ENCODE measurements around the gene KLHDC8A.
A peak's percentile ranks its signal among the peaks of the same experiment; 100 is the strongest.
"Not testable (repeated sequence)": the region's sequence is repeated elsewhere in the genome, so short reads cannot be mapped to it uniquely, and the experiment has no call there.

KLHDC8A gene, protein sequence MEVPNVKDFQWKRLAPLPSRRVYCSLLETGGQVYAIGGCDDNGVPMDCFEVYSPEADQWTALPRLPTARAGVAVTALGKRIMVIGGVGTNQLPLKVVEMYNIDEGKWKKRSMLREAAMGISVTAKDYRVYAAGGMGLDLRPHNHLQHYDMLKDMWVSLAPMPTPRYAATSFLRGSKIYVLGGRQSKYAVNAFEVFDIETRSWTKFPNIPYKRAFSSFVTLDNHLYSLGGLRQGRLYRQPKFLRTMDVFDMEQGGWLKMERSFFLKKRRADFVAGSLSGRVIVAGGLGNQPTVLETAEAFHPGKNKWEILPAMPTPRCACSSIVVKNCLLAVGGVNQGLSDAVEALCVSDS

DNA sequence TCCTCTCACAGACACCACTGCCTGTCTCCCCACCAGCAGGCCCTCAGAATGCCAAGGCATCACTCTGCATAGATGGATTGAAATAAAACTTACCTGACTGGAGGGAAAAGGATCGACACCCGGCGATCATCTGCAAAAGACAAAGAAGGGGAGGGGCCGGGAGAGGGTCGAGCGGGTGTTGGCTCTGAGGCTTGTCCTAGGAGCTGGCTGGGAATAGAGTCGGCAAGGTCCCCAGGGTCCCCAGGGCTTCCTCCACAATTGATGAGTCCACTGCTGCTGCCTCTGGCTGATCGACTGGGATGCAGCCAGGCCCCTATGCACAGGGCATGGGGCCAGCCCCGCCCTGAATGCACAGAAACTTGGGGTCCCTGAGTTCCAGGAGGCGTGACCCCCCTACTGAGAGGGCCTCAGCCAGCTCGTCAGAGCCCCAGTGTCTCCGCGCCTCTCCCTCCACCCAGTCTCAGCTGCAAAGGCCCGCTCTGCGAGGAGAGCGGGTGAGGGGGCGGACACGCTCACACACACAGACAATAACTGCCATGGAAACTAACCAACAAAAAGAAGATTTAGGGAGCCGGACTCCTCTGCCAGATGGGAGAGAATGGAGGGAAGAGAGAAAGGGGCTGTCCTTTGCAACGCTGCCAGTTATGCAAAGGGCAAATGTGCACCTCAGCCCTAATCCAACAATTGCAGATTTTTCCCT, at the start of gene KLHDC8A:
Gene KLHDC8A (minus strand): TSS at position 483 of the 700 bp plus-strand sequence. CDS start 13,318 bp downstream, outside the sequence.
- no peak for DNase-seq (ENCODE audit: low read depth)

DNA sequence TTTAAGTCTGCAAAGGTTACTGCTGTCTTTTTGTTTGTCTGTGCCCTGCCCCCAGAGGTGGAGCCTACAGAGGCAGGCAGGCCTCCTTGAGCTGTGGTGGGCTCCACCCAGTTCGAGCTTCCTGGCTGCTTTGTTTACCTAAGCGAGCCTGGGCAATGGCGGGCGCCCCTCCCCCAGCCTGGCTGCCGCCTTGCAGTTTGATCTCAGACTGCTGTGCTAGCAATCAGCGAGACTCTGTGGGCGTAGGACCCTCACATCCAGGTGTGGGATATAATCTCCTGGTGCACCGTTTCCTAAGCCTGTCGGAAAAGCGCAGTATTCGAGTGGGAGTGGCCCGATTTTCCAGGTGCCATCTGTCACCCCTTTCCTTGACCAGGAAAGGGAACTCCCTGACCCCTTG, 49.5 kb upstream of the KLHDC8A start:
- not testable (repeated sequence) for DNase-seq (ENCODE audit: low read depth)

DNA sequence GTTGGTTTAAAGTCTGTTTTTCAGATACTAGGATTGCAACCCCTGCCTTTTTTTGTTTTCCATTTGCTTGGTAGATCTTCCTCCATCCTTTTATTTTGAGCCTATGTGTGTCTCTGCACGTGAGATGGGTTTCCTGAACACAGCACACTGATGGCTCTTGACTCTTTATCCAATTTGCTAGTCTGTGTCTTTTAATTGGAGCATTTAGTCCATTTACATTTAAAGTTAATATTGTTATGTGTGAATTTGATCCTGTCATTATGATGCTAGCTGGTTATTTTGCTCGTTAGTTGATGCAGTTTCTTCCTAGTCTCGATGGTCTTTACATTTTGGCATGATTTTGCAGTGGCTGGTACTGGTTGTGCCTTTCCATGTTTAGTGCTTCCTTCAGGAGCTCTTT, 47.8 kb upstream of the KLHDC8A start:
- DNase-seq (ENCODE audit: low read depth) = not testable (repeated sequence)

DNA sequence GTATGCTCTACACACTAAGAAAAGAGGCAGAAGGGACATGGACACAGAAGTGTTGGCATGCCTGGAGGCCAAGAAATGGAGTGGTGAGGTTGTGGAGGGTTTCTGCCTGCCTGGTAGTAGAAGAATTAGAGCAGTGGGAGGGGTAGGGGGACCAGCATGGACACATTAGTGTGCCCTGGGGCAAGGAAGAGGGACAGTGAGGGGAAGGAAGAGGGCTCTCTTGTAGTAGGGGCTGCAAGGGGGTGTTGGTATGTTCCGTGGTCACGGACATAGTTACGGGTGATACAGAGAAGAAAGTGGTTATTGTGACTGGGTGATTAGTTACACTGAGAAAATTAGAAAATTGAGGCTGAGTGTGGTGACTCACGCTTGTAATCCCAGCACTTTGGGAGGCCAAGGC, 41.9 kb upstream of the KLHDC8A start:
- no peak for DNase-seq (ENCODE audit: low read depth)

DNA sequence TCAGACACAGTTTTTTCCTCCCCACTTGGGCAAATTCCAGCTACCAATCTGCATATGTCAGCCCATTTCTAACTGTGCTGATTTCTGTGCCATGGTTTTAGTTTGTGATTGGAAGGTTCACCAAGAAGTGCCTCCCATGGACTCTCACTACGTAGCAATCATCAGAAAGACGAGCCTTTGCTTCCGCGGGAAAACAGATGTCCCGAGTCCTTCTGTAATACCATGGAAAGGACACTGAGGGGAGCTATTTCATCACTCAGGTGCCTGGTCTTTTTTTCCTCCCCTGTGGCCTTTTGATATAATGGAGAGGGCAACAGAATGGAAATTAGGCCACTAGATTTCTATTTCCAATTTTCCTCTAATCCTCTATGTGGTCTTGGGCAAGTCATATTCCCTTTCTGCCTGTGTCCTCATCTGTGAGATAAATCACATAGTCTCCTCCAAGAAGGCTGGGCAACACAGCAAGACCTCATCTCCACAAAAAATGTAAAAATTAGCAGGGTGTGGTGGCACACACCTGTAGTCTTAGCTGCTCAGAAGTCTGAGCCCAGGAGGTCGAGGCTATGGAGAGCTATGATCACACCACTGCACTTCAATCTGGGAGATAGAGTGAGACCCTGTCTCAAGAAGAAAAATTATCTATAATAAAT, 40.4 kb upstream of the KLHDC8A start:
- DNase-seq (ENCODE audit: low read depth) = peak; percentile 9

DNA sequence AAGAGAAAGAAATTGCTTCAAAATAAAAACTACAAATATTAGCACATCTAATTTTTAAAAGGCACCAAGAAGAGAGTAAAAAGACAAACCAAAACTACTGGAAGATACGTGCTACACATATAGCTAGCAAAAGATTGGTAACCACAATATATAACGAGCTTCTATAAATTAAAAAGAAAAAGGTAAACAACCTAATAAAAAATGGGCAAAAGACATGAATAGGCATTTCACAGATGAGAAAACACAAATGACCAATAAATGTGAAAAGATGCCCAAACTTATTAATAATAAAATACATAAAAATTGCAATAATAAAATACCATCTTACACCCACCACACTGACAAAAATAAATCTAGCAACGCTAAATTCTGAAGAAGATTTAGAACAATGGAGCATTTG, 38.9 kb upstream of the KLHDC8A start:
- DNase-seq (ENCODE audit: low read depth) = no peak

DNA sequence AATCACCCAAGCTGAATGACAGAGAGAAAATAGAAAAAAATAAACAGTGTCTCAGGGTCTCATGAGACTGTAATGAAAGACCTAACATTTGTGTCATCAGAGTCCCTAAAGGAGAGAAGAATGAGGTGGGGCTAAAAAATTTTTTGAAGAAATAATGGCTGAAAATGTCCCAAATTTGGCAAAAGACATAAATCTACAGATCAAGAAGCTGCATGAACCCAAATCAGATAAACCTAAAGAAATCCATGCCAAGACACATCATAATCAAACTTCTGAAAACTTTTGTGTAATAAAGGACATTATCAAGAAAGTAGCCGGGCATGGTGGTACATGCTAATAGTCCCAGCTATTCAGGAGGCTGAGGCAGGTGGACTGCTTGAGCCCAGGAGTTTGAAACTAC, 35.9 kb upstream of the KLHDC8A start:
- DNase-seq (ENCODE audit: low read depth) = no peak

DNA sequence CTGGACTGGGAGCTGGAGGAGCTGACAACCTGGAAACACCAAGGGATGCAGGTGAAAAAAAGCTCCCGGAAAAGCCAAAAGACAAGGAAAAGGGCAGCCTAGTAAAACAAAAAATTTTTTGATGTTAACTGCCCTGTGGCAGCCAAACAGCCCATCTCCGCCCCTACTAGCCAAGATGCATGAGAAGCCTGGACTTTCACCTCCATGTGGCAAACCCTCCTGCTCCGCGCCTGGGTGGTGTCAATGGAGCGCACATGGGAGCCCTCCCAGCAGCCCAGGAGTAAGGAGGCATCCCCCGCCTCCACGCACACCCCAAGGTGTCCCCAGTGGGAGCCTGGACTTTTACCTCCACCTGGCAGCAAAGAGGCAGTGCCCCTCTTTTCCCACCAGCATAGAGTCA, 34.7 kb upstream of the KLHDC8A start:
- no peak for DNase-seq (ENCODE audit: low read depth)

DNA sequence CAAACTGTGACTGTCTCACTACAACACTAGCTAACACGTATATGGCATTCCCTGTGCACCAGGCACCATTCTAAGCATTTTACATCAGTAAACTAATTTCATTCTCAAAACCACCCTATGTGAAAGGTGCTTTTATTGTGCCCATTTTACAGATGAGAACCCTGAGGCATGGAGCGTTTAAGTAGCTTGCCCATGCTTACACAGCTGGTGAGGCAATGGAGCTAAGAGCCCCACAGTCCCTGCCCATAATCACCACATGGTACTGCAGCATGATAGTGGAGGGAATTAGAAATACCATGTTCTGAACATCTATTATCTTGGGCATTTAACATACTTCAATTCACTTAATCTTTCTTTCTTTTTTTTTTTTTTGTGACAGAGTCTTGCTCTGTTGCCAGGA, 31.1 kb upstream of the KLHDC8A start:
- DNase-seq (ENCODE audit: low read depth) = no peak

DNA sequence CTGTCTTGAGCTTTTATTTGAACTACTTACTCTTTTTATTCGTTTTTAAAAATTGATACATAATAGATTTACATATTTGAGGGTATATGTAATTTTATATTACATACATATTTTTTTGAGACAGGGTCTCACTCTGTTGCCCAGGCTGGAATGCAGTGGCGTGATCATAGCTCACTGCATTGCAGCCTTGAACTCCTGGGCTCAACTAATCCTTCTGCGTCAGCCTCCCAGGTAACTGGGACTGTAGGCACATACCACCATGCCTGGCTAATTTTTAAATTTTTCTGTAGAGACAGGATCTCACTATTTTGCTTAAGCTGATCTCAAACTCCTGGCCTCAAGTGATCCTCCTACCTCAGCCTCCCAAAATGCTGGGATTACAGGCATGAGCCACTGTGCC, 26.3 kb upstream of the KLHDC8A start:
- DNase-seq (ENCODE audit: low read depth) = not testable (repeated sequence)

DNA sequence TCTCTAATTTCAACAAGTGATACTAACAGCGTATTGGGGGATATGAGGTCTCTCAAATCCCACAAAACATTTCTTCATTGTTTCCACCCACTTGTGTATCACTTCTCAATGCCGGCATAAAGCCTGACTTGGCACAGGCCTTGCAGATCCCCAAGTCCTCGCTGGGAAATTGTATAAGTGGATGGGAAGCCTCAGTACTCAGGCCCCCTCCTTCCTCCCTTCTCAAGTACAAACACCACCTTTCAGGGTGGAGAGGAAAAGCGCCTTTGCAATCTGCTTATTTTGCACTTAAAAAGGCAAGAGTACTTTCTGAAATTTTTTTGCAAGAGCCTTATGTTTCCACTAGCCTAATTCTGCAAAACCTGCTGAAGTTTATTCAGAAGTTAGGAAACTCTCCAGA, 25.8 kb upstream of the KLHDC8A start:
- DNase-seq (ENCODE audit: low read depth) = no peak

DNA sequence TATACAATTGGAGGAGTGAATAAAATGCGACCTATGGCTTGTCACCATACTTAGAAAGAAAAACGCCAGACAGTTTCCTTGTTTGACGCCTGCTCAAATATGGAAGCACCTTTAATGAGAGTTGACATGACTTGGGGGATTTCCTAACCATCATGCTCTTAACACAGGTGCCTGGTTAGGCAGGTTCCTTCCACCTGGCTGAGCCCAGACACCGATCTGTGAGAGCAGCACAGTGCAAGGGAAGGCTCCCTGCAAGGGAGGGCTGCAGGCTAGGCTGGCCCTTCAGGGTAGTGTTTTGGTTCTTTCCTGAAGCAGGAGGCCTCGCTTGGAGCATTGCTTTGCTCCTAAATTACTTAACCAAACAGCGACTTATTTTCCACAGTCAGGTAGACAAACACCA, 24.6 kb upstream of the KLHDC8A start:
- DNase-seq (ENCODE audit: low read depth) = no peak

DNA sequence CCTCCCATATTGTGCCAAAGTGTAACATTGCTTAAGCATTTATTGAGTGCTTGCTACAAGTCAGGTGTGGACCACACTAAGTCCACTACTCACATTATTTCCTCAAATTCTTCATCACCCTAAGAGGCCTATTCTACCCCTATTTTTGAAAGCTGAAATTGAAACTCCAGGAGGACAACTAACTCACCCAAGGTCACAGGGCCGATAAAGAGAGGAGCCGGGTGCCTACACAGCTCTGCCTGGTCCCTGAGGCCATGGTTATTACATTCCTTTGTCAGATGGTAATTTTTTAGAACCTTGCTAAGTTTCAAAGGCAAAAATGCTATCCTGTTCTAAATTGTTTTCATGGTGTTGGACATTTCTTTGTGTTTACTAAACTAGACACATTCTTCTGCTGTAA, 24.2 kb upstream of the KLHDC8A start:
- DNase-seq (ENCODE audit: low read depth) = no peak

DNA sequence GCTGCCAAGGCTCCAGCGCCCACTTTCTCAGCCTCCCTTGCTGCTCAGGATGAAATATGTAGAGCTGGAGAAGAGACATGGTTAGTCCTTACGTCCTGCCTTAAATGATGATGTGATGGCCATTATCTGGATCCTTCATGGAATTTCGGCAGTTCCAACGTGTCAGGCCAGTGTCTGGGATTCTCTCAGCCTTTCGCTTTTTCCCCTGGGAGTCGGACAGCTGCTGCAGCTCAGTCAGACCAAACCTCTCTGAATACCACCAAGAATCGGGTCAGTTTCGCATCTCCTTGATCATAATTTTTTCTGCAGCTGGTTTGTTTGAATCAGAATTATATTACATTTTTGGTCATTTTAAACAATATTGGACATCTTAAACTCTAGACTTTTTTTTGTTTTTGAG, 22.3 kb upstream of the KLHDC8A start:
- no peak for DNase-seq (ENCODE audit: low read depth)

DNA sequence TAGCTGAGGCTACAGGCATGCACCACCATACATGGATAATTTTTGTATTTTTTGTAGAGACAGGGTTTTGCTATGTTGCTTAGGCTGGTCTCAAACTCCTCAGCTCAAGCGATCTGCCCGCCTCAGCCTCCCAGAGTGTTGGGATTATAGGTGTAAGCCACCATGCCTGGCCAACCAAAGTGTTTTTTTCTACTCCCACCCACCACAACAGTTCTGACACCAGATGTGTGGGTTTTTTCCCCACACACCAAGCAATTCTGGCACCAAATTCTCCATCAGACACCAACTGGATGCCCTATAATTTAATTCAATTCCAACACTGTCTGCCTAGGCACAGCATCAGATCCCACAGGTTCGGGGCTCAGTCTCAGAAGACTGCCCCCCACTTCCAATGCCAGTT, 20.6 kb upstream of the KLHDC8A start:
- no peak for DNase-seq (ENCODE audit: low read depth)

DNA sequence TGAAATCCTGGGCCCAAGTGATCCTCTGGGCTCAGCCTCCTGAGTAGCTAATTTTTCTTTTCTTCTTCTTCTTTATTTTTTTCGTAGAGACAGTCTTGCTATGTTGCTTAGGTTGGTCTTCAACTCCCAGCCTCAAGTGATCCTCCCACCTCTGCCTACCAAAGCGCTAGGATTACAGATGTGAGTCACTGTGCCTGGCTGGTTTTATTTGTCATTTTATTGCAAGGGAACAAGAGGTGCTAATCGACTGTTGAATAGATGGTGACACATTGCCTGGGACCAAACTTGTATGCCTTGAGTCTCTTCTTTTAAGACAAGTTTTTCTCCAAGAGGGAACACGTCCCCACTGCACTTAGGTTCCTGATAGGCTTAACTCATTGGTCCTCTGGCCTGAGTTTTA, 20.0 kb upstream of the KLHDC8A start:
- no peak for DNase-seq (ENCODE audit: low read depth)

DNA sequence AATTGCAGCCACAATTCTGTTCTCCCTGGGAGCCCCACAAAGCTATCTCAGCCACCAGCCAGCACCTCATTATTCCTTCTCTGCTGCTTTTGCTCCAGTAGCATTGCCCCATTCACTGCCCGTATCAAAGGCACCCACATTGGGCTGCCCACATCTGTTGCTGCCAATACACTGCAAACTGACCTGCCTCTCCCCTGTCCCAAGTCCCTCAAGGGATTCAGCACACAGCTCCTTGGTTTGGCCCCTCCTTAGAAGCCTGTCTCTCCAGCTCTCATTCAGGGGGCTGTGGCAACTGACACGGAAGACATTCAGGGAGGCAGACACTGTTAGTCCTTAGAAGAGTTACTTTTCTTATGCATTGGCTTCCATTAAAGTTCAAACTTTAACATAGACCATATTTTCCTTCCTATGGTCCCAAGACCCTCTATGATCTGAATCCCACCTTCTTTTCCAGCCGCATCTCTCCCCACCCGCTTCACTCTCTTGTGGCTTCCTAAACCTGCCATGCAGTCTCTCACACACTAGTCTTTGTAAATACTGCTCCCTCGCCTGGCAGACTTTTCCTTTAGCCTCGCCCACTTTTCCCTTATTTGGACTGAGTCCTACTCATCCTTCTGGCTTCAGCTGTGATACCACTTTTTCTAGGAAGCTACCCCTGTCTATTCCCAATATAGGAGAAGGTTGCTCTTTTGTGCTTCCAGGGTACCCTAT, 19.3 kb upstream of the KLHDC8A start:
- no peak for DNase-seq (ENCODE audit: low read depth)

DNA sequence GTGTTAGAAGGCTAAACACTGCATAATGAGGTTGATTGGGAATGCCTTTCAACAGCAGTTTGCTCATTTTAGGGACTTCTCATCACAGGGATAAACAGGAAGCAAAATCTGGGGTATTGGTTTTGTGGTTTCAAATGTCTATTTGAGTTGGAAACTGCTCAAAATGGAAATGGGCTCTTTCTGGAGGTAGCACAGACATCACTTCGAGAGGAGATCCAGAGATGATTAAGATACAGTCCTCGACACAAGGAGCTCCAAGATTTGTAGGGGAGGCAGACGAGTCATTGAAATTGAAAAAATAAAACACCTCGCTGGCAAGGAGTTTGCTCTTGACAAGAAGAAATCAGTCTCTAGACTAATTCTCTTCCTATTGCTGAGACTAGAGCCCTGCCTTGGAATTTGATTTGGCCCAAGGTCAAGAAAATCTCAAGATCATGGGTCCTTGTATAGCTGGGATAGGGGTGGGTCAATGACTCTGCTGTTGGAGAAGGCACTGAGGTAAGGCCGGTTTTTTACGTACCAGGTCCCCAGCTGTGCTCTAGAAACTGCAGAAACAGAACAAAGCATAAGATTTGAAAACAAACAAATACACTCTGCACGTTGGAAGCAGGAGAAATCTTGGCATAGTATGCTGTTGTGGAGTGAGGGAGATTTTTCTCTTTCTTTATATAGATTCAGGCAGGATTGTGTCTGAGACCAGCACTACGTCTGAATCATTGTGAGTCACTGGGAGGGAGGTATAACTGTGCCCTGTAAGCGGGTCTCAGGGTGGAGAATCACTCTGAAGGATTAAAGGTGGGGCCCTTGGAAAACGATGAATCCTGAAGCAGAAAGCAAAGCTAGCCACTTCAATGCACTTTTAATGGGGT, 17.7 kb upstream of the KLHDC8A start:
- no peak for DNase-seq (ENCODE audit: low read depth)

DNA sequence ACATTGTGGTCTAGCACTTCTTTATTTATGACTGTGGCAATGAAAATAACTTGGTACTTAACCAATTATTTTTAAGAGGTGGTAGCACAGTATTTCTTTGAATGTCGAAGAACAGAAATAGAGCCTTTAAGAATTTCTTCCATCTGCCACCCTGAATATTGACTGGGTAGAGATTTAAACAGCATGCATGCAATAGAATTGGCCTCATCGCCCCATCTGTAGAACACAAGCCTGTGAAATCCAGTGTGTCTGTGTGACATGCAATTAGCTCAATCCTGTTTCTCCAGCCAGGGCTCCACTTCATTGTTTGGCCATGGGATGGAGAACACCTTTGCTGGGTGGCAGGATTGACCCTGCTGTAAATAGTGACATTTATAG, 17.1 kb upstream of the KLHDC8A start:
- no peak for DNase-seq (ENCODE audit: low read depth)

DNA sequence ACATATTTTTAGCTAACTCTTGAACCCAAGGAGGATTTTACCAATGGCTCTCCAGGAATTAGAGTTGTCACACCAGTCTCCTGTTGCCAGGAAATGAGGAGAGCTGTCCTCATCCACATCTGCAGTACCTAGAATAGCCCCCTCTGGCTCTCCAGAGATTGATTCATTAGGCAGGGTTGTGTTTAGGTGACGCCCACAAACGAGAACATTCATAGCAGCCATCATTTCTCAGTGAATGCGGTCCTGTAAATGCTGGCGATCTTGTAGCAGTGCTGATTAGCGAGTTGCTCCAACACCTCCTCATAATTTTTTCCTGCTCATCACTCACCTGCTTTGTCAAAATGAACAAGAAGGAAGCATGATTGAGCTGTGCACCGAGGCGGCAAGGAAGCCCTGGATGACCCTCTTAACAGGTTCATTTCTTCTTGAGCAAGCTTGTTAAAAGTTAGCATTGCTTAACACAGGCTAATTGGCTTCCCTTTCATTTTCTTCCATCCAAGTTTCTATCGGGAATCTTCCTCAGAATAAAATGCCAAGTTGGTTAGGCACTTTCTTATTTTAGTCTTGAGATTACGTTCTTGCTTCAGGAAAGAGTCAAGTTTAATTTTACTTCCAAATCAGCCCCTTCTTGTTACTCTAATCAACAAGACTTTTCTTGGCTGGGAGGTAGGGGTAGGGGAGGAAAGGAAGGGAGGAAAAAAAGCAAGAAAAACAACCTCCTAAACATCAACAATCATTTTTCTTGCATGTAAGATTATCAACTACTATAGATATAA, 16.5 kb upstream of the KLHDC8A start:
- DNase-seq (ENCODE audit: low read depth) = no peak
